Transverse colon (tissue), 3 donors: ENCODE data around the gene GLRA3.

Experiments used
- POLR2A ChIP-seq: fragments of 450-650 bp; IDR thresholded peaks from one replicate; pipeline ENCODE4 v1.6.1; 2016; ENCODE audit warnings: antibody characterized with exemption, mild to moderate bottlenecking, moderate library complexity
- TF ChIP-seq, protein P1 (sequence below), 5 experiments: fragments of 200-600 bp in 3 of 5; fragments of 450-650 bp in 2 of 5; sonication (generic) in 3 of 5; IDR thresholded peaks; 1 replicate in 2 of 5; 2 replicates in 3 of 5; pipeline ENCODE4 v1.5.1; 2016 to 2017; ENCODE audit warnings: antibody characterized with exemption in 5 of 5, inconsistent platforms in 3 of 5, mild to moderate bottlenecking in 2 of 5, moderate library complexity in 1 of 5

DNA sequence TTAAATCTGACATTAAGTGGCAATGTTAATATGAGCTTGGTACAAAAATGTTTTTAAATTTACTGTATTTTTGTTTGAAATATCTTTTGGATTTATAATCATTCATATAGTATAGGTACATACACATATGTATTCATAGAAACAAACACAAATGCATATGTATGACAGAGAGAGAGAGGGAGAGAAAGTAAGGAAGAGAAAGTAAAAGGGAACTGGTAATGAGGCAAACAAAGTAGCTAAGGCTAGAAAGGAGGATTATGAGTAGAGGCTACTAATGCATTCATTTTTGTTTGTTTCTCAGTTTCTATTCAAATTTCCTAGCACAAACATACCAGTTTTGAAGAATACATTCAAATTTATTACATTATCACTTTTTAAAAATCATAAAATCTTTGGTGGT, 132.4 kb downstream of the GLRA3 start:
- TF ChIP-seq, protein P1, sequence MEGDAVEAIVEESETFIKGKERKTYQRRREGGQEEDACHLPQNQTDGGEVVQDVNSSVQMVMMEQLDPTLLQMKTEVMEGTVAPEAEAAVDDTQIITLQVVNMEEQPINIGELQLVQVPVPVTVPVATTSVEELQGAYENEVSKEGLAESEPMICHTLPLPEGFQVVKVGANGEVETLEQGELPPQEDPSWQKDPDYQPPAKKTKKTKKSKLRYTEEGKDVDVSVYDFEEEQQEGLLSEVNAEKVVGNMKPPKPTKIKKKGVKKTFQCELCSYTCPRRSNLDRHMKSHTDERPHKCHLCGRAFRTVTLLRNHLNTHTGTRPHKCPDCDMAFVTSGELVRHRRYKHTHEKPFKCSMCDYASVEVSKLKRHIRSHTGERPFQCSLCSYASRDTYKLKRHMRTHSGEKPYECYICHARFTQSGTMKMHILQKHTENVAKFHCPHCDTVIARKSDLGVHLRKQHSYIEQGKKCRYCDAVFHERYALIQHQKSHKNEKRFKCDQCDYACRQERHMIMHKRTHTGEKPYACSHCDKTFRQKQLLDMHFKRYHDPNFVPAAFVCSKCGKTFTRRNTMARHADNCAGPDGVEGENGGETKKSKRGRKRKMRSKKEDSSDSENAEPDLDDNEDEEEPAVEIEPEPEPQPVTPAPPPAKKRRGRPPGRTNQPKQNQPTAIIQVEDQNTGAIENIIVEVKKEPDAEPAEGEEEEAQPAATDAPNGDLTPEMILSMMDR (IDR thresholded peaks at IDR 0.05): no peak
- no peak for TF ChIP-seq POLR2A
